Stimulated activated CD4-positive, alpha-beta T cell treated with anti-CD3 and anti-CD28 coated beads, Interleukin-1b, Interleukin-23, amount 100 ng/mL, for 48 hours (primary cell): ENCODE measurements around the gene DDX39B.
"Not testable (repeated sequence)": the region's sequence is repeated elsewhere in the genome, so short reads cannot be mapped to it uniquely, and the experiment has no call there.

Experiments used
- DNase-seq: peaks from one replicate; pipeline ENCODE4 v3.0.0-alpha.2; 2020

Gene DDX39B

DNA sequence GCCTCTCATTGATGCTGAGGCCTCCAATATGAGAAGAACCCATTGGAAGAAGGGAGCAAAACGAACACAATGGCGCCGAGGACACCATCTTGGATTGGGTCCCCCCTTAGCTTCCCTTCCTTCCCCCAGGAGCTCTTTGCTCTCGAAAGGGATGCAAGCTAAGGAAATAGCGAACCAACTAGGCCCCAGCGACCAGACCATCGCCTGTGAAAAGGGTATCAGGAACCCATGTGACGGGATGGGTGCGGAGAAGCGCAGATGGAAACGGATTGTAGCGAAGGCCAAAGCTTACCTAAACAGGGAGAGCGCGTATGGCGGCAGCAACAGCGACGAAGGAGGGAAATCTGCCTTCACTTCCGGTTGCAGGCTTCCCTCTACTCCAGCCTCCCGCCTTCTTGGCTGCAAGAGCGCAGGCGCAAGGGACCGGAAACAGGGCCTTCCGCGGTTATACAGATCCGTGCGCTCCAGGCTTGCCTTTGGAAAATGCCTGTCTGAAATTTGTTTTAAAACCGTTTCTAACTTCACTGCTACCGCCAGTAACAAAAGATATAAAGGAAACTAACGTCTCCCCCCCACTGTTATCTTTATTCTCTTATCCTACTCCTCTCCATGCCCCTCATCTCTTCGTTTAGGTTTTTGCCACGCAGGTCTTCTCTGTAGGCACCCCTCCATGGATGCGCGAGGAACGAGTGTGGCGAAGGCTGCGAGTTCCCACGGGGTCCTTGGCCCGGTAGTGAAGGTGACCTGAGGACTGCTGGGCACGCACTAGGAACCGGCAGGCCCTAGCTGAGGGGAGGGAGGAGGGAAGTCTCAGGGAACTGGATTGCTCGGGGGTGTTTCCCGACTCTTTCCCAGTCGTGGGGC is at the start of gene DDX39B:
Gene DDX39B, minus strand, starts transcription at position 346 of the 864 bp plus-strand sequence. CDS start 1,471 bp downstream, outside the sequence.
- DNase-seq = peak; percentile 95

DNA sequence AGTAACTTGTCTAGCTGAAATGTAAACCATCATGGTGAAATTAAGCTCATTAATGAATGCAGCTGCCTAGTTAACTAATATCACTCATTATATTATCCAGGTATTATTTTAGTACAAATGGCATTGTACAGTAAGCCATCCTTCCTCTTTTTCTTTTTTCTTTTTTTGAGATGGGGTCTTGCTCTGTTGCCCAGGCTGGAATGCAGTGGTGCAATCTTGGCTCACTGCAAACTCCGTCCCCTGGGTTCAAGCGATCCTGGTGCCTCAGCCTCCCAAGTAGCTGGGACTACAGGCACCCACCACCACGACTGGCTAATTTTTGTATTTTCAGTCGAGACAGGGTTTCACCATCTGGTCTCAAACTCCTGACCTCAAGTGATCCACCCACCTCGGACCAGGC is 48.9 kb upstream of the DDX39B start:
- DNase-seq = not testable (repeated sequence)

- DNase-seq = no peak
Measured at GRCh38 chr6:31588871-31589650, 47.3 kb upstream of the DDX39B start.

DNA sequence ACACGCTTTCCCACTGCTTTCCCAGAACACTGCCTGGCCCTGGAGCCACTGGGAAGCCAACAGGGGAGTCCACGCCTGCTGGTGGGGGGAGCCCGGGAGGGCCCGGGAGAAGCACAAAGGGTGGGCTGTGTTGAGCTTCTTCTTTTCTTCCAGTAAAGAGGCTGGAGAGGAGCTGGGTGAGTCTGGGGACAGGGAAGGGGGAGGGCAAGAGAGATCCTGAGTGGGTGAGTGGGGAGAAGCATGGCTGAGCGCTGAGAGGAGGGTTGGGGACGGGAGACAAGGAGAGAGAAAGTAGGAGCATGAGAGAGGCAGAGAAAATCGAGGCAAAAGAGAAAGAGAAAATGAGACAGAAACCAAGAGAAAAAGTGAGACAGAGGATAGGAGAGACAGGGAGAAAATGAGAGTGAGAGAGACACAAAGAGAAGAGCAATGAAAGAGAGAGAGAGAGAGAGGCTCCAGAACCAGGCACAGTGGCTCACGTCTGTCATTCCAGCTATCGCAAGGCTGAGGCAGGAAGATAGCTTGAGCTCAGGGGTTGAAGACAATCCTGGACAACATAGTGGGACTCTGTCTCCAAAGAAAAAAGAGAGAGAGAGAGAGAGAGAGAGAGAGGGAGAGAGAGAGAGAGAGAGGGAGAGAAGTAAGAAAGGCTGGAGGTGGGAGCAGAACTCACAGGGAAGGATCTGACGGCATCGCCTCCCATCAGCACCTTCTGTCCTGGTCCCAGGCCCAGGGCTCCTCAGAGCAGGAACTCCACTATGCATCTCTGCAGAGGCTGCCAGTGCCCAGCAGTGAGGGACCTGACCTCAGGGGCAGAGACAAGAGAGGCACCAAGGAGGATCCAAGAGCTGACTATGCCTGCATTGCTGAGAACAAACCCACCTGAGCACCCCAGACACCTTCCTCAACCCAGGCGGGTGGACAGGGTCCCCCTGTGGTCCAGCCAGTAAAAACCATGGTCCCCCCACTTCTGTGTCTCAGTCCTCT is 46.3 kb upstream of the DDX39B start:
- no peak for DNase-seq

DNA sequence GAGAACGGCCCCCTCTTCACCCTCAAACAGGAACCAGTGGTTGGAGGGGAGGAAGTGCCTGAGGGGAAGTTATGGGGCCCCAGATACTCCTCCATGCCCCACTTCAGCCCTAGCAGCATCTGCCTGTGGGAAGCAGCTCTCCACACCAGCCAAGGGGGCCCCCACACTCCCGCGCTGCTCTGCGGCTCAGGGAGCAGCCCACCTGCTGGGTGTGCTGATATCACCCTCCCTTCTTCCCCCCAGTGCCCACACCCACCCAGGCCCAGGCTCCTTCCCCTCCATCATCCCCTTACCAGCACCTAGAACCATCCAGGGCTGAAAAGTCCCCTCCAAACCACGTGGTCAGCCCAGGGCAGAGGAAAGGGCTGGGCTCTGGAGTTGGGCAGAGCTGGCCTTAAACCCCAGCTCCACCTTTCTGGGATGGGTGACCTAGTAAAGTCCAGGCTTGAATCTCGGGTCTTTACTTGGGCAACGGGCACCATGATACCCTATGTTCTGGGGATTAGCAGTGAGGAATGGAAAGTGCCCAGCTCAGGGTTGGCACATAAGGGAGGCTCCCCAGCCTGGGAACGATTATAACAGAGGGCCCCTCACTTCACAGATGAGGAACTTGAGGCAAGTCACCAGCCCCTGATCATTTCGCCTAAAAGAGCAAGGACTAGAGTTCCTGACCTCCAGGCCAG is 44.9 kb upstream of the DDX39B start:
- DNase-seq = no peak

GRCh38 chr6:31586008-31586407 is 44.2 kb upstream of the DDX39B start, which contains the start of gene LST1:
Gene LST1, plus strand, starts transcription at chr6:31586277. Its CDS starts 1,023 bp downstream, at chr6:31587300.
- DNase-seq = no peak

DNA sequence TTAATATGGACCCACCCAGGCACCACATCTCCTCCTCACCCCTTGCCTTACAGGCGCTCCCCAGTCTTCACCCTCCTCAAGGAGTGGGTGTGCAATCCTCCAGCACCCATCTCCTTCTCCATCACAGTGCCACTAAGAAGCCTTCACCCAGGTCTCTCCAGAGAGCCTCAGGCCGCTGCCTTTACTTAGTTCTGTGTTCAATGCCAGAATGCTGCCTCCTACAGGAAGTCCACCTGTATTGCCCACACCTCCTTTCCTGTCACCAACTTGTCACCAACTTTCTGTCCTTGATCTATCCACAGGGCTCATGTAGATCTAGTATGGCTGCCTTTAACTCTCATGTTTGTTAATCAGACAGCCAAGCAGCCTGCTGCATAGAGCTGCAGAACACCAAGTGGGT is 43.7 kb upstream of the DDX39B start:
- peak; percentile 65 for DNase-seq

DNA sequence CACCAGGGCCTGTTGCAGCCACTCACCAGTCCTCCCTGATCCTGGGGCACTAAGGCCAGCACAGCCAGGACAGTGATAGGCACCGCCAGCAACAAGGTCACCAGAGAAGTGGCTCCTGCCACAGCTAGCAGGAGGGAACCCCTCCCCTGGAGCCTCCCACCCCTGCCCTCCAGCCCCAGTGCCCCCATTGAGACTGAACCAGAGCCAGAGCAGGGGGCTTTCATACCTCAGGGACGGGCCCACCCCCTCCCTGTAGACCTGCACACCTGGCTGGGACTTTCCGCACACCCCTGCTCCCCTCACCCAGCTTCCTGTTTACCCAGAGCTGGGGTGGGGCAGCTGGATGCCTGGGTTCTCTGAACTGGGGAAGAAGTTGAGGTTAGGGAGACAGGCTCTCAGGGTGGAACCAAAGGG is 40.4 kb upstream of the DDX39B start, which contains the start of gene LTB:
Gene LTB, minus strand, starts transcription at position 195 of the 414 bp plus-strand sequence. Its CDS starts 7 bp downstream, at position 188.
- peak; percentile 30 for DNase-seq

DNA sequence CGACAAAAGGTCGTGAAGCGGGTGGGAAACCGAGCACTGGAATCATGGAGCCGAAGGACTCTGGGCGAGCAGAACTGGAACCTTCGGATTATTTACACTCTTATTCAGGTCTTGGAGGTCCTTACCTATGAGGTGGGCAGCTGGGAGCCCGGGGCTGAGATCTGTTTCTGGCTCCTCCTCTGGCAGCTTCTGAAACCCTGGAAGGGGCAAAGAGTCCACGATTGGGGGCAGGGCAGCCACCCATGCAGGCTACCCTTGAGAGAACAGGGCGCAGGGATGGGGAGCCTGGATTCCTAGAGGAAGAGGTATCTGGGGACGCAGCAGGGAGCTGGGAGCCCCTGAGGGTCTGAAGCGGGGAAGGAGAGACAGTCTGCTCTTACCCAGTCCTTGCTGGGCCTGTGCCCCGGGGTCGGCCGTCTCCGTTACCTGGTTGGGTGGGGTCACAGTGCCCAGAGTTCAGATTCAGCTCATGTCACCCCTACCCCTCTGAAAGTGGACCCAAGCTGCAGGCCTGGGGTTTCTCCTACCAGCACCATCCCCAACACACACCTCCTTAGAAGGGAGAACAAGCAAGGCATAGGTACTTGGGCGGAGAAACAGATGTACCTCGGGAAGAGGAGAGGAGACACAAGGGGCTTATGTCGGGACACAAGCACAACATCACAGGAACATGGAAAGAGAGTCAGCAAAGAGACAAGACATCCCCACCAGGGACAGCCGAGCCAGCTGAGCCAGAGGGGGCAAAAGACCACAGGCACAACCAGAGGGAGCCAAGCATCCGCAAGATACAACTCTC is 39.8 kb upstream of the DDX39B start:
- no peak for DNase-seq

- DNase-seq = peak; percentile 86
Measured at GRCh38 chr6:31580807-31581433, 39.1 kb upstream of the DDX39B start.

GRCh38 chr6:31580438-31580740 is 38.6 kb upstream of the DDX39B start:
- no peak for DNase-seq

- peak; percentile 35 for DNase-seq
Measured at GRCh38 chr6:31579546-31580437, 38.0 kb upstream of the DDX39B start.

GRCh38 chr6:31579119-31579505 is 37.3 kb upstream of the DDX39B start:
- peak; percentile 35 for DNase-seq

DNA sequence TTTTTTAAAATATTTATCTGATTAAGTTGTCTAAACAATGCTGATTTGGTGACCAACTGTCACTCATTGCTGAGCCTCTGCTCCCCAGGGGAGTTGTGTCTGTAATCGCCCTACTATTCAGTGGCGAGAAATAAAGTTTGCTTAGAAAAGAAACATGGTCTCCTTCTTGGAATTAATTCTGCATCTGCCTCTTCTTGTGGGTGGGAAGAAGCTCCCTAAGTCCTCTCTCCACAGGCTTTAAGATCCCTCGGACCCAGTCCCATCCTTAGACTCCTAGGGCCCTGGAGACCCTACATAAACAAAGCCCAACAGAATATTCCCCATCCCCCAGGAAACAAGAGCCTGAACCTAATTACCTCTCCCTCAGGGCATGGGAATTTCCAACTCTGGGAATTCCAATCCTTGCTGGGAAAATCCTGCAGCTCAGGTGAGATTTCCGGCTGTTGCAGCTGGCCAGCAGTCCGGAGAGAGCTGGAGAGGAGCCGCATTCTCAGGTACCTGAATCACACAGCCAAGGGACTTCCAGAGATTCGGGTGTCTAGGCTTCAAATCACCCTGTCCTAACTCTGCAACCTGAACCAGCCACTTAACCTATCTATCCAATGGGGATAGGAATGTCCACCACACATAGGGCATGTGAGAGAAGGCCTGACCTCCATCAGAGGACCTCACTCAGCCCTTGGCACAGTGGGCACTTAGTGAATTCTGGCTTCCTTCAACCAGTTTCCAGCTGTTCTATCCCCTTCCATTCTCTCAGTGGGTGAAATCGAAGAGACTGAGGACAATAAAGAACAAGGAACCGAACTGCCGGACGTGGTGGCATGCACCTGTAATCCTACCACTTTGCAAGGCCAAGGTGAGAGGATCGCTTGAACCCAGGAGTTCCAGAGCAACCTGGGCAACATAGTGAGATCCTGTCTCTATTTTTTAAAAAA is 36.6 kb upstream of the DDX39B start:
- DNase-seq = peak; percentile 30

GRCh38 chr6:31577579-31577966 is 35.8 kb upstream of the DDX39B start:
- DNase-seq = no peak

- DNase-seq = peak; percentile 52
Measured at GRCh38 chr6:31576897-31577578, 35.2 kb upstream of the DDX39B start.

- DNase-seq = no peak
Measured at GRCh38 chr6:31575952-31576685, 34.3 kb upstream of the DDX39B start.
